ENCODE results near the gene PXK. TPM values are rescaled to one million over a fixed set of nuclear protein-coding genes. Genes with fewer than 3 reads are reported as not detected.

The PXK gene
- total and polyA plus RNA-seq, 7 experiments from 2014 or later = 17.3 to 38.9 (median 23.1) TPM

DNA sequence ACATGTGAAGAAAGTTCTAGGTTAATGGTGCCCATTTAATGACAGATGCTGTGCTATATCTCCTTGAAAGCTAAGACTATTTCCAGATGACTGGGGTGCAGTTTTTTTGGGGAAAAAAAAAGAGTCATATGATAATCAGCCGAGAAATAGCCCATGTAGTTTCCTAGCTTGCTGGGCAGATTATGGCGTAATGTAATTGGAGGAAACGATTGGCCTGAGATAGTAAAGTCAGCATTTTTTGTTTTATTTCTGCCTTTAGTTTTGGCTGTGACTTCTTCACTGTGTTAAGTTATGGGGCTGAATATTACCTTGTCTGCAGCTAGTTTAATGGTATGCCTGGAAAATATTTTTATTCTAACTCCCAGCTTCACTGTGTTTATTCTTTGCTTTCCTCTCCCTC is 77.0 kb downstream of the PXK start:
- peaks cover 2 to 14% (median 7%) of the 10 kb centered on the region in 7 donors for H3K4me1 Mint-ChIP-seq
- H3K36me3 Mint-ChIP-seq = peaks cover 9 to 44% (median 28%) of the 10 kb centered on the region in 5 donors
- no peak overlapping the region for H3K27ac ChIP-seq (ENCODE audit: low read depth, low read length)
- DNase-seq (no peak), ATAC-seq (no peak)
- H3K36me3 ChIP-seq (ENCODE audit: control insufficient read depth in 2 of 3, insufficient read depth in 3 of 3, low read length in 3 of 3) = peaks cover 0 to 36% (median 11%) of the 10 kb centered on the region in 3 experiments
- no peak overlapping the region for H3K27ac Mint-ChIP-seq
- H3K9me3 Mint-ChIP-seq = no peaks in the 10 kb centered on the region
- POLR2A ChIA-PET = no interaction called here
- H3K27me3 ChIP-seq (ENCODE audit: control insufficient read depth in 2 of 2, insufficient read depth in 2 of 2, low read length in 2 of 2) = no peaks in the 10 kb centered on the region
- H3K4me3 Mint-ChIP-seq = no peak overlapping the region
- no peaks in the 10 kb centered on the region for H3K9me3 ChIP-seq (ENCODE audit: control insufficient read depth in 2 of 3, low read length in 3 of 3)
- CTCF ChIA-PET = interaction anchor here (0.6 kb wide), 1 partner anchor 91 kb away, joined by 3 read pairs; no protein-coding TSS in a partner anchor
- no peaks in the 10 kb centered on the region for H3K4me1 ChIP-seq (ENCODE audit: control insufficient read depth in 2 of 2, insufficient read depth in 2 of 2, low read length in 2 of 2)
- intact Hi-C loops (cut with micrococcal nuclease) = loop anchor here (10.0 kb wide), 2 partner anchors 225 to 445 kb away; no protein-coding TSS in a partner anchor
- H3K27me3 Mint-ChIP-seq = no peaks in the 10 kb centered on the region
- no peak overlapping the region for H3K4me3 ChIP-seq (ENCODE audit: low read length)

DNA sequence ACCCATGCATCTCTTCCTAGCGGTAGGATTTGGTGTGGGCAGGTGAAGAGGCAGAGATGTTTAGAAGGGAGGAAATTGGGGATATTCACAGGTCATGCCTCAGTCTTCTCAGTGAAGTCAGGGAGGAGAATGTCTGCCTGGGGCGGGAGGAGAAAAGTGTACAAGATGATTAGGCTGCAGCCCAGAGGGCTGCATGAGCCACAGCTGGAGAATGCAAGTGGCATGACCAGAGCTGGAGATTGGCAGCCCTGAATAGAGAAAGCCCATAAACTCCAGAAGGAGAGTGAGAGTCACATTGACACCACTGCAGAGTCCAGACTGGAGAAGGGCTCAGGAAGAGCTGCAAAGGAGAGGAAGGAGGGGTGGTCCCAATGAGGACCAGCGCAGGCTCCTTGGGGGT is 78.3 kb downstream of the PXK start:
- no peak overlapping the region for H3K4me3 ChIP-seq (ENCODE audit: low read length)
- H3K4me3 Mint-ChIP-seq = no peak overlapping the region
- DNase-seq (no peak), ATAC-seq (no peak)
- peaks cover 0 to 36% (median 11%) of the 10 kb centered on the region in 3 experiments for H3K36me3 ChIP-seq (ENCODE audit: control insufficient read depth in 2 of 3, insufficient read depth in 3 of 3, low read length in 3 of 3)
- intact Hi-C loops (cut with micrococcal nuclease) = loop anchor here (10.0 kb wide), 2 partner anchors 226 to 446 kb away; no protein-coding TSS in a partner anchor
- H3K27ac Mint-ChIP-seq = no peak overlapping the region
- H3K36me3 Mint-ChIP-seq = peaks cover 9 to 44% (median 28%) of the 10 kb centered on the region in 5 donors
- H3K4me1 Mint-ChIP-seq = peaks cover 2 to 14% (median 8%) of the 10 kb centered on the region in 7 donors
- CTCF ChIA-PET = no interaction called here
- no peaks in the 10 kb centered on the region for H3K4me1 ChIP-seq (ENCODE audit: control insufficient read depth in 2 of 2, insufficient read depth in 2 of 2, low read length in 2 of 2)
- POLR2A ChIA-PET = no interaction called here
- H3K27me3 Mint-ChIP-seq = no peaks in the 10 kb centered on the region
- no peaks in the 10 kb centered on the region for H3K27me3 ChIP-seq (ENCODE audit: control insufficient read depth in 2 of 2, insufficient read depth in 2 of 2, low read length in 2 of 2)
- H3K9me3 ChIP-seq (ENCODE audit: control insufficient read depth in 2 of 3, low read length in 3 of 3) = no peaks in the 10 kb centered on the region
- H3K9me3 Mint-ChIP-seq = no peaks in the 10 kb centered on the region
- no peak overlapping the region for H3K27ac ChIP-seq (ENCODE audit: low read depth, low read length)

DNA sequence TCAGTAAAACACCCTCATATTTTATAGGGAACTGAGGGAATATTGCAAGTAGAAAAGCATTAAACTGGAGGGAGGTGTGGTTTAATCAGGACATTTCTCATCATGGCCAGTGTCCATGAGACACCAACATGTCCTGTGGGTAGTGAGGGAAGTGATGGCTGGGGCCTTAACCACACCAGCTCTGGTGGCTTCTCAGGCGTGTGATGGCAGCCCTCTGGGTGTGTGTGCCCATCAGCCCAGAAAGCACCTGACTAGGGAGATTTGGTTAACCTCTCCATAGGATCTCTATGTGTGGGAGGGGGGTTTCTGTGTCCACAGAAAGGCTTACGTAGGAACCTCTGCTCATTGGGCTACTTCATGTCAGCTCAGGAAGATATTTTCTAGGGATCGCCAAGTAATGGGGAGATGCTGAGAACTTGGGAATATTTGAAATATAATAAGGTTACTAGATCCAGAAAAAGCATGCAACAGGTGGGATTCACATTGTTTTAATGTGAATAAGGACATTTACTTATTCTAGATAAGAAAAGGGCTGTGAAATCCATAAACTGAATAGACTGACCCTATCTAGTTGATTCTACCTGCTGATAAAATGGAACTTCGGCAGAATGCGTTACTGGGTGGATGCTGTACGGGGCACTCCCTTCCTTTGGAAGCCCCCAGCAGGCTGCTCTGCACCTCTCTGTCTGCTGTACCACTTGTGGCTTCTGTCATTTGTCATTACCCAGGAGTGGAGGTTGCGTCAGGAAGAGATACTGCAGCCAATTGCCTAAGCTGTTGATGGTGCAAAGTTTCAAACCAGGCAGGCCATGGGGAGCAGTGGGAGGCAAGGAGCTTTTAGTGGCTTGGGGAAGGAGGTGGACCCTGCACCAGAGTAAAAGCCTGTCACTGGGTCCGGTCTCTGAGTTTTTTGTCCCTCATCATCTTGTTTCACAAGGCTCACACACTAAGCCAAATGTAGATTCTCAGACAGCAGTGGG is 79.4 kb downstream of the PXK start:
- Histone ChIP-seq H3K36me3 (ENCODE audit: control insufficient read depth in 2 of 3, insufficient read depth in 3 of 3, low read length in 3 of 3) (peaks cover 0 to 36% (median 11%) of the 10 kb centered on the region in 3 experiments), H3K4me3 (ENCODE audit: low read length) (no peak overlapping the region), H3K4me1 (ENCODE audit: control insufficient read depth in 2 of 2, insufficient read depth in 2 of 2, low read length in 2 of 2) (no peaks in the 10 kb centered on the region), H3K27me3 (ENCODE audit: control insufficient read depth in 2 of 2, insufficient read depth in 2 of 2, low read length in 2 of 2) (no peaks in the 10 kb centered on the region), H3K27ac (ENCODE audit: low read depth, low read length) (no peak overlapping the region), H3K9me3 (ENCODE audit: control insufficient read depth in 2 of 3, low read length in 3 of 3) (no peaks in the 10 kb centered on the region)
- no peak for ATAC-seq
- intact Hi-C loops (cut with micrococcal nuclease) = loop anchor here (10.0 kb wide), 2 partner anchors 227 to 447 kb away; no protein-coding TSS in a partner anchor
- H3K36me3 Mint-ChIP-seq = peaks cover 9 to 37% (median 22%) of the 10 kb centered on the region in 5 donors
- CTCF ChIA-PET = interaction anchor here (1.1 to 1.2 kb wide), 2 partner anchors 46 to 90 kb away, joined by 3 read pairs; no protein-coding TSS in a partner anchor
- no peaks in the 10 kb centered on the region for H3K27me3 Mint-ChIP-seq
- no peak for DNase-seq
- peaks cover 2 to 14% (median 8%) of the 10 kb centered on the region in 7 donors for H3K4me1 Mint-ChIP-seq
- no peak overlapping the region for H3K4me3 Mint-ChIP-seq
- no peaks in the 10 kb centered on the region for H3K9me3 Mint-ChIP-seq
- POLR2A ChIA-PET = no interaction called here
- H3K27ac Mint-ChIP-seq = no peak overlapping the region

DNA sequence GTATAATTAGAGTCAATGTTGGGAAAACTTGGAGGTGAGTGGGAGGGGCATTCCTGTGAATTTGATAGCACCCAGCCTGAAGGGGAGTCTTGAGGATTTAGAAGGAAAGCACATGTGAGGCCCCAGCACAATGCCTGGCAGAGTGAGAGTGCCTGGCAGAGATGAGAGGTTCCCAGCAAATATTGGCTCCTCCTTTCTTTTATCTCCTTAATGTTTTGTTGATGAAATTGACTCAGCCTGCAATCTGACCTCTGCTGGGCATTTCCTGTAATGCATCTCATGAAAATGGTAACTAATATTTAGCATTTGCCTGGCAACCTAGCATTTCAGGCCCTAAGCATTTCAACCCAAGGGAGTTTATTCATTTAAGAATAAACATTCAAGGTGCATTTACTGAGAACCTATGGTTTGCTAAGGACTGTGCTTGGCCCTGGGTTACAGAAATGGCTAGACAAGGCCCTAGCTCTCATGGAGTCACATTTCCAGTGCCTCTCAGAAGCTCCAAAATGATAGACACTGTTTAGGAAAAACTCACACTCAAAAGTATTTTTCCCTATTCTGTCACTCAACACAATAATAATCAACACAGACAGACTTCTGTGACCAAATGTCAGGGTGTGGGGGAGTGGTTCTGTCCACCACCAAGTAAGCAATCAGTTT is 82.0 kb downstream of the PXK start:
- no peaks in the 10 kb centered on the region for H3K4me1 ChIP-seq (ENCODE audit: control insufficient read depth in 2 of 2, insufficient read depth in 2 of 2, low read length in 2 of 2)
- H3K36me3 Mint-ChIP-seq = peaks cover 0 to 20% (median 14%) of the 10 kb centered on the region in 5 donors
- DNase-seq (peak in 7 of 9 donors; percentile 39 to 59 (median 47)), ATAC-seq (peak; percentile 83)
- no peaks in the 10 kb centered on the region for H3K27me3 ChIP-seq (ENCODE audit: control insufficient read depth in 2 of 2, insufficient read depth in 2 of 2, low read length in 2 of 2)
- intact Hi-C loops (cut with micrococcal nuclease) = loop anchor here (1.0 to 10.0 kb wide), 12 partner anchors 18 to 450 kb away; partner anchors contain the start of genes ABHD6 (in 1 of the 2), HTD2 (in 1 of the 2), PDHB (in 1 of the 2) and RPP14 (in 1 of the 2)
- H3K4me3 ChIP-seq (ENCODE audit: low read length) = no peak overlapping the region
- no peaks in the 10 kb centered on the region for H3K27me3 Mint-ChIP-seq
- H3K9me3 ChIP-seq (ENCODE audit: control insufficient read depth in 2 of 3, low read length in 3 of 3) = no peaks in the 10 kb centered on the region
- no peak overlapping the region for H3K27ac ChIP-seq (ENCODE audit: low read depth, low read length)
- peak overlapping the region in 3 of 9 donors; percentile 5 to 48 (median 9) for H3K27ac Mint-ChIP-seq
- POLR2A ChIA-PET = no interaction called here
- peaks cover 2 to 14% (median 8%) of the 10 kb centered on the region in 7 donors for H3K4me1 Mint-ChIP-seq
- peaks cover 0 to 20% (median 9%) of the 10 kb centered on the region in 3 experiments for H3K36me3 ChIP-seq (ENCODE audit: control insufficient read depth in 2 of 3, insufficient read depth in 3 of 3, low read length in 3 of 3)
- CTCF ChIA-PET = interaction anchor here (0.8 to 2.3 kb wide), 6 partner anchors 46 to 236 kb away, joined by 3 to 10 read pairs (median 4); no protein-coding TSS in a partner anchor
- H3K9me3 Mint-ChIP-seq = no peaks in the 10 kb centered on the region
- H3K4me3 Mint-ChIP-seq = no peak overlapping the region

DNA sequence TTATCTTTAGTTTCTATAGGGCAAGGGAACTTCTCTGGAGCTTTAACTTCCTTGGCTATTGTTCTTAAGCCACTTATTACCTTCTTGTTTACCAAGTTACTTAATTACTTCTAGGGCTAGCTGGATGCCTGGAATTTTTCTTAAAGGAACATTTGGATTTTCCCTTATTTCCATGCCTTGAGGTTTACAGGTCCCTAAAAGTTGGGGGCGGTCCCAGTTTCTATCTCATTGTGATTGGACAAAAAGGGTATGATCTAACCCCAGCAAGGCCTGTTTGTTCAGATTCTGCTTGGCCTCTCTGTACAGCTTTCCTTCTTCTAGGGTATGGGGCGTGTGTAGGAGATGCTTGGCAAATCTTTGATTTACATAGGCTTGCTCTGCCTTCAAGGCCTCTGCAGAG is 83.5 kb downstream of the PXK start:
- no peaks in the 10 kb centered on the region for H3K4me1 ChIP-seq (ENCODE audit: control insufficient read depth in 2 of 2, insufficient read depth in 2 of 2, low read length in 2 of 2)
- Mint-ChIP-seq H3K4me3 (no peak overlapping the region), H3K27me3 (no peaks in the 10 kb centered on the region), H3K36me3 (peaks cover 0 to 5% (median 3%) of the 10 kb centered on the region in 5 donors), H3K4me1 (peaks cover 2 to 9% (median 8%) of the 10 kb centered on the region in 7 donors), H3K27ac (peak overlapping the region in 2 of 9 donors; percentile 55 to 56), H3K9me3 (no peaks in the 10 kb centered on the region)
- H3K27me3 ChIP-seq (ENCODE audit: control insufficient read depth in 2 of 2, insufficient read depth in 2 of 2, low read length in 2 of 2) = no peaks in the 10 kb centered on the region
- DNase-seq (no peak), ATAC-seq (no peak)
- intact Hi-C loops (cut with micrococcal nuclease) = loop anchor here (5.0 to 10.0 kb wide), 4 partner anchors 116 to 451 kb away; no protein-coding TSS in a partner anchor
- peaks cover 0 to 14% (median 0%) of the 10 kb centered on the region in 3 experiments for H3K36me3 ChIP-seq (ENCODE audit: control insufficient read depth in 2 of 3, insufficient read depth in 3 of 3, low read length in 3 of 3)
- POLR2A ChIA-PET = interaction anchor here (0.6 to 1.0 kb wide), 2 partner anchors 12 to 110 kb away, joined by 3 read pairs; partner anchors contain the start of genes HTD2 and RPP14
- no peak overlapping the region for H3K27ac ChIP-seq (ENCODE audit: low read depth, low read length)
- H3K4me3 ChIP-seq (ENCODE audit: low read length) = no peak overlapping the region
- CTCF ChIA-PET = interaction anchor here (0.6 to 2.3 kb wide), 4 partner anchors 13 to 1921 kb away, joined by 3 to 10 read pairs (median 5); no protein-coding TSS in a partner anchor
- H3K9me3 ChIP-seq (ENCODE audit: control insufficient read depth in 2 of 3, low read length in 3 of 3) = no peaks in the 10 kb centered on the region

DNA sequence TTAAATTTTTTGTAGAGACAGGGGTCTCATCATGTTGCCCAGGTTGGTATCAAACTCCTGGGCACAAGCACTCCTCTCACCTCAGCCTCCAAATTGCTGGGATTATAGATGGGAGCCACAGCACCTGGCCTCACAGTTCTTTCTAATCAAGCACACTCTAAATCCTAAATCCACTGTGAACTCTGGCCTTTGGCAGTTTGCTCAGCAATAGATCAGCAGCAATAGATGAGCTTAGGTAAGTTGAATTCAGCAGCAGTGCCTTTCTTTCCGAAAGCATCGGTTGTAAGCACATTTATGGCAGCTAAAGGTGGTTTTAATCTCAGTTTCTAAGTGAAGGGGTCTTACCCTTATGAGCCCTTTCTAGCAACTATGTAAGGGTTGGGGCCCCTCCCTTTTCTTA is 84.4 kb downstream of the PXK start:
- Mint-ChIP-seq H3K4me3 (no peak overlapping the region), H3K27me3 (no peaks in the 10 kb centered on the region), H3K4me1 (peaks cover 4 to 8% (median 7%) of the 10 kb centered on the region in 7 donors), H3K36me3 (peaks cover 0 to 8% (median 4%) of the 10 kb centered on the region in 5 donors), H3K9me3 (no peaks in the 10 kb centered on the region), H3K27ac (peak overlapping the region in 1 of 9 donors; percentile 43)
- Histone ChIP-seq H3K4me1 (ENCODE audit: control insufficient read depth in 2 of 2, insufficient read depth in 2 of 2, low read length in 2 of 2) (no peaks in the 10 kb centered on the region), H3K27ac (ENCODE audit: low read depth, low read length) (no peak overlapping the region), H3K9me3 (ENCODE audit: control insufficient read depth in 2 of 3, low read length in 3 of 3) (no peaks in the 10 kb centered on the region), H3K4me3 (ENCODE audit: low read length) (no peak overlapping the region), H3K27me3 (ENCODE audit: control insufficient read depth in 2 of 2, insufficient read depth in 2 of 2, low read length in 2 of 2) (no peaks in the 10 kb centered on the region), H3K36me3 (ENCODE audit: control insufficient read depth in 2 of 3, insufficient read depth in 3 of 3, low read length in 3 of 3) (peaks cover 0 to 16% (median 0%) of the 10 kb centered on the region in 3 experiments)
- ATAC-seq (no peak), DNase-seq (no peak)
- intact Hi-C loops (cut with micrococcal nuclease) = loop anchor here (5.0 to 10.0 kb wide), 4 partner anchors 115 to 452 kb away; no protein-coding TSS in a partner anchor
- POLR2A ChIA-PET = interaction anchor here (1.0 kb wide), 1 partner anchor 11 kb away, joined by 3 read pairs; no protein-coding TSS in a partner anchor
- CTCF ChIA-PET = no interaction called here

Data from naive thymus-derived CD4-positive, alpha-beta T cell (primary cell).